Loucy (cell line): ENCODE measurements around the gene GJA4.

Source experiments
- CTCF ChIP-seq: fragments of 200-600 bp; sonication (generic); conservative IDR thresholded peaks from 2 replicates; pipeline ENCODE4 v1.5.1; 2014; ENCODE audit warnings: mild to moderate bottlenecking, antibody characterized with exemption, low read length
- EZH2phosphoT487 ChIP-seq: fragments of 200-600 bp; IDR thresholded peaks from 2 replicates; pipeline ENCODE4 v1.6.1; 2018; ENCODE audit warnings: antibody characterized with exemption, mild to moderate bottlenecking, moderate library complexity, borderline replicate concordance

- no peak for TF ChIP-seq CTCF
- no peak for TF ChIP-seq EZH2phosphoT487
These were observed 45.2 kb upstream of the GJA4 start for GRCh38 chr1:34747638-34747941.
